ENCODE measurements around the gene RPS6KC1. TPM values are rescaled to one million over a fixed set of nuclear protein-coding genes. Genes with fewer than 3 reads are reported as not detected.
"Not testable (repeated sequence)": the region's sequence is repeated elsewhere in the genome, so short reads cannot be mapped to it uniquely, and the experiment has no call there.

Gene RPS6KC1
- polyA plus RNA-seq, 1 donor (not counting 4 experiments of a cell fraction or from before 2014, with no cell fraction given), result 13.0 TPM

- Histone ChIP-seq H3K4me3 (ENCODE audit: control insufficient read depth in 2 of 3, extremely low read depth in 1 of 3, insufficient read depth in 2 of 3, low read depth in 1 of 3, low read length in 3 of 3) (no peak overlapping the region), H3K79me2 (ENCODE audit: control insufficient read depth, insufficient read depth, low read length) (no peaks in the 10 kb centered on the region), H3K27ac (ENCODE audit: control insufficient read depth, insufficient read depth, low read length) (no peak overlapping the region), H3K9ac (ENCODE audit: control insufficient read depth, extremely low read depth, insufficient read depth, low read length) (no peak overlapping the region), H3K9me3 (ENCODE audit: control insufficient read depth, low read depth, low read length) (no peaks in the 10 kb centered on the region), H3K4me1 (ENCODE audit: control insufficient read depth, extremely low read depth, insufficient read depth, low read length) (no peaks in the 10 kb centered on the region), H4K20me1 (ENCODE audit: control insufficient read depth, extremely low read depth, insufficient read depth, low read length) (no peaks in the 10 kb centered on the region), H3K36me3 (ENCODE audit: control insufficient read depth in 2 of 2, extremely low read depth in 1 of 2, insufficient read depth in 2 of 2, low read length in 2 of 2) (no peaks in the 10 kb centered on the region), H3K9me1 (ENCODE audit: control insufficient read depth, extremely low read depth, insufficient read depth, low read length) (no peaks in the 10 kb centered on the region), H2AFZ (ENCODE audit: control insufficient read depth, low read length) (no peak overlapping the region), H3K27me3 (ENCODE audit: control insufficient read depth, extremely low read depth, insufficient read depth, low read length) (no peaks in the 10 kb centered on the region), H3K4me2 (ENCODE audit: control insufficient read depth, extremely low read depth, insufficient read depth, low read depth, low read length) (no peak overlapping the region)
- no peak for TF ChIP-seq EZH2 (IDR thresholded peaks at IDR 0.05; ENCODE audit: low read length)
- TF ChIP-seq, protein P1, sequence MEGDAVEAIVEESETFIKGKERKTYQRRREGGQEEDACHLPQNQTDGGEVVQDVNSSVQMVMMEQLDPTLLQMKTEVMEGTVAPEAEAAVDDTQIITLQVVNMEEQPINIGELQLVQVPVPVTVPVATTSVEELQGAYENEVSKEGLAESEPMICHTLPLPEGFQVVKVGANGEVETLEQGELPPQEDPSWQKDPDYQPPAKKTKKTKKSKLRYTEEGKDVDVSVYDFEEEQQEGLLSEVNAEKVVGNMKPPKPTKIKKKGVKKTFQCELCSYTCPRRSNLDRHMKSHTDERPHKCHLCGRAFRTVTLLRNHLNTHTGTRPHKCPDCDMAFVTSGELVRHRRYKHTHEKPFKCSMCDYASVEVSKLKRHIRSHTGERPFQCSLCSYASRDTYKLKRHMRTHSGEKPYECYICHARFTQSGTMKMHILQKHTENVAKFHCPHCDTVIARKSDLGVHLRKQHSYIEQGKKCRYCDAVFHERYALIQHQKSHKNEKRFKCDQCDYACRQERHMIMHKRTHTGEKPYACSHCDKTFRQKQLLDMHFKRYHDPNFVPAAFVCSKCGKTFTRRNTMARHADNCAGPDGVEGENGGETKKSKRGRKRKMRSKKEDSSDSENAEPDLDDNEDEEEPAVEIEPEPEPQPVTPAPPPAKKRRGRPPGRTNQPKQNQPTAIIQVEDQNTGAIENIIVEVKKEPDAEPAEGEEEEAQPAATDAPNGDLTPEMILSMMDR (optimal IDR thresholded peaks at IDR 0.05 in 1 of 3, IDR thresholded peaks at IDR 0.05 in 1 of 3, conservative IDR thresholded peaks at IDR 0.05 in 1 of 3; ENCODE audit: extremely low read depth in 1 of 3, insufficient read depth in 2 of 3, low read length in 3 of 3), result no peak
- FAIRE-seq (no peak), DNase-seq (ENCODE audit: low read depth, low spot score) (no peak)
- dilution Hi-C loops (cut with MboI; ENCODE audit: extremely low pct_ligation_motif_present, low sequenced_read_pairs), result no loop called here
These were observed 108.3 kb downstream of the RPS6KC1 start for GRCh38 chr1:213159376-213159775.

DNA sequence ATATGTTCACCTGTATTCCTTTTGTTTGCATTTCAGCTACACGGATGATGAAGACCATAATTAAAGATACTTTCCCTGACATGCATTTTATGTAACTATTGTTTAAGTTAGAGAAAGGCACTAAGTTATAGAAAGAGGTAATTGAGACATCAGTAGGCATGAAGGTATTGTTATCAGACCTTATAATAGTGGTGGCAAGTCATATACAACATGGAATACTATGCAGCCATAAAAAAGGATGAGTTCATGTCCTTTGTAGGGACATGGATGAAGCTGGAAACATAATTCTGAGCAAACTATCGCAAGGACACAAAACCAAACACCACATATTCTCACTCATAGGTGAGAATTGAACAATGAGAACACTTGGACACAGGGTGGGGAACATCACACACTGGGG is 109.4 kb downstream of the RPS6KC1 start:
- H3K4me3 ChIP-seq (ENCODE audit: control insufficient read depth in 2 of 3, extremely low read depth in 1 of 3, insufficient read depth in 2 of 3, low read depth in 1 of 3, low read length in 3 of 3); H3K4me2 ChIP-seq (ENCODE audit: control insufficient read depth, extremely low read depth, insufficient read depth, low read depth, low read length); H2AFZ ChIP-seq (ENCODE audit: control insufficient read depth, low read length); H3K36me3 ChIP-seq (ENCODE audit: control insufficient read depth in 2 of 2, extremely low read depth in 1 of 2, insufficient read depth in 2 of 2, low read length in 2 of 2); H3K27me3 ChIP-seq (ENCODE audit: control insufficient read depth, extremely low read depth, insufficient read depth, low read length); H3K9me1 ChIP-seq (ENCODE audit: control insufficient read depth, extremely low read depth, insufficient read depth, low read length); H3K9ac ChIP-seq (ENCODE audit: control insufficient read depth, extremely low read depth, insufficient read depth, low read length); H3K27ac ChIP-seq (ENCODE audit: control insufficient read depth, insufficient read depth, low read length); dilution Hi-C loops (cut with MboI; ENCODE audit: extremely low pct_ligation_motif_present, low sequenced_read_pairs); H4K20me1 ChIP-seq (ENCODE audit: control insufficient read depth, extremely low read depth, insufficient read depth, low read length); H3K79me2 ChIP-seq (ENCODE audit: control insufficient read depth, insufficient read depth, low read length); H3K9me3 ChIP-seq (ENCODE audit: control insufficient read depth, low read depth, low read length); FAIRE-seq; DNase-seq (ENCODE audit: low read depth, low spot score); H3K4me1 ChIP-seq (ENCODE audit: control insufficient read depth, extremely low read depth, insufficient read depth, low read length): not testable (repeated sequence)

DNA sequence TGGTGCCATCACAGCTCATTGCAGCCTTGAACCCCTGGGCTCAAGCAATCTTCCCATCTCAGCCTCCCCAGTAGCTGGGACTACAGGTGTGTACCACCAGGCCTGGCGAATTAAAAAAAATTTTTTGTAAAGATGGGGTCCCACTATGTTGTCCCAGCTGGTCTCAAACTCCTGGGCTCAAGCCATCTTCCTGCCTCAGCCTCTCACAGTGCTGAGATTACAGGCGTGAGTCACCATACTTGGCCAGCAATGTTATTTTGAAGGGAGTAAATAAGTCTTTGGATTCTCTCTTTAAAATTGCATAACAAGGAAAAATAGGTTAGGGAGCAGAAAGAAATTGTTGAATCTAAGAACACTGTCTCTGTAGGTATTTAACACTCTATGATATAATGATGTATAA is 111.3 kb downstream of the RPS6KC1 start:
- no peak overlapping the region for H3K27ac ChIP-seq (ENCODE audit: control insufficient read depth, insufficient read depth, low read length)
- H3K4me2 ChIP-seq (ENCODE audit: control insufficient read depth, extremely low read depth, insufficient read depth, low read depth, low read length), result no peak overlapping the region
- H3K79me2 ChIP-seq (ENCODE audit: control insufficient read depth, insufficient read depth, low read length), result no peaks in the 10 kb centered on the region
- no peaks in the 10 kb centered on the region for H3K36me3 ChIP-seq (ENCODE audit: control insufficient read depth in 2 of 2, extremely low read depth in 1 of 2, insufficient read depth in 2 of 2, low read length in 2 of 2)
- H3K9ac ChIP-seq (ENCODE audit: control insufficient read depth, extremely low read depth, insufficient read depth, low read length), result no peak overlapping the region
- no peak overlapping the region for H2AFZ ChIP-seq (ENCODE audit: control insufficient read depth, low read length)
- FAIRE-seq (no peak), DNase-seq (ENCODE audit: low read depth, low spot score) (no peak)
- dilution Hi-C loops (cut with MboI; ENCODE audit: extremely low pct_ligation_motif_present, low sequenced_read_pairs), result no loop called here
- no peaks in the 10 kb centered on the region for H3K9me1 ChIP-seq (ENCODE audit: control insufficient read depth, extremely low read depth, insufficient read depth, low read length)
- no peak overlapping the region for H3K4me3 ChIP-seq (ENCODE audit: control insufficient read depth in 2 of 3, extremely low read depth in 1 of 3, insufficient read depth in 2 of 3, low read depth in 1 of 3, low read length in 3 of 3)
- H3K9me3 ChIP-seq (ENCODE audit: control insufficient read depth, low read depth, low read length), result no peaks in the 10 kb centered on the region
- no peaks in the 10 kb centered on the region for H4K20me1 ChIP-seq (ENCODE audit: control insufficient read depth, extremely low read depth, insufficient read depth, low read length)
- TF ChIP-seq EZH2 (IDR thresholded peaks at IDR 0.05; ENCODE audit: low read length), result no peak
- TF ChIP-seq, protein P1 (optimal IDR thresholded peaks at IDR 0.05 in 1 of 3, IDR thresholded peaks at IDR 0.05 in 1 of 3, conservative IDR thresholded peaks at IDR 0.05 in 1 of 3; ENCODE audit: extremely low read depth in 1 of 3, insufficient read depth in 2 of 3, low read length in 3 of 3), result no peak
- H3K4me1 ChIP-seq (ENCODE audit: control insufficient read depth, extremely low read depth, insufficient read depth, low read length), result no peaks in the 10 kb centered on the region
- no peaks in the 10 kb centered on the region for H3K27me3 ChIP-seq (ENCODE audit: control insufficient read depth, extremely low read depth, insufficient read depth, low read length)

All from keratinocyte (primary cell).